Measurements from ENCODE around the gene DSCAML1.

DSCAML1 gene

DNA sequence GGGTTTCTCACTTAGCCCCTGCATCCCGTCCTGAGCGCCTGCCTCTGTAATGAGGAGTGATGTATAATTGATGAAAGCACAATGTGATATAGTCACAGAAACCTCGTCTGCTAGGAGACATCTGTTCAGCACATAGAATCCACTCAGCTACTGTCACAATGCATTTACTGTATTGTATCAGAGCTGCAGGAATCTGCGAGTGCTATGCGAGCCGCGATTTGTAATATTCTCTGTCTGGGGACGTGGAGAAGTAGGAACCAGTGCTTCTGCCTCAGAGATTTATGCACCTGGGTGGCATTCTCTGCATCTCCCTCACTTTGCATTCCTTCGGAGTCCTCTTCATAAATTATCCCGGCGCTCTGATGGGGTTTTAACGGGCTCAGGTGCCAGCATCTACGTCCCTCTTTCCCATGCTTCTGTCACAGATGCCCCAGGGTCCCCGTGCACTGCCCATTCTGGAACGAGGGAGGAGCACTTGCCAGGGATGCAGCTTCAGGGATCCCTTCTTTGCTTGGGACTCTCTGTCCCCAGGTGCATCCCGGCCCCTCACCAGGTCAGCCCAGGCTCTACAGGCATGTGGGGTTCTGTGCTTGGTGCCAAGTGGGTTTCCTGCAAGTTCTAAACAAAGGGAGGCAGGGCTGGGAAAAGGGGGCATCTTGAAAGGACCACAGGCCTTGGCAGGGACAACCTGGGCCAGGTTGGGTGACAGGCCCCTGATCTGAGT is 205.5 kb downstream of the DSCAML1 start:
- DNase-seq (ENCODE audit: extremely low read depth in 1 of 2, low read depth in 1 of 2) = no peak

GRCh38 chr11:117589063-117589462 is 208.0 kb downstream of the DSCAML1 start:
- no peak for DNase-seq (ENCODE audit: extremely low read depth in 1 of 2, low read depth in 1 of 2)

- DNase-seq (ENCODE audit: extremely low read depth in 1 of 2, low read depth in 1 of 2) = no peak
Observed at GRCh38 chr11:117588166-117588810, 208.7 kb downstream of the DSCAML1 start.

- DNase-seq (ENCODE audit: extremely low read depth in 1 of 2, low read depth in 1 of 2) = no peak
Observed at GRCh38 chr11:117587416-117587815, 209.6 kb downstream of the DSCAML1 start.

DNA sequence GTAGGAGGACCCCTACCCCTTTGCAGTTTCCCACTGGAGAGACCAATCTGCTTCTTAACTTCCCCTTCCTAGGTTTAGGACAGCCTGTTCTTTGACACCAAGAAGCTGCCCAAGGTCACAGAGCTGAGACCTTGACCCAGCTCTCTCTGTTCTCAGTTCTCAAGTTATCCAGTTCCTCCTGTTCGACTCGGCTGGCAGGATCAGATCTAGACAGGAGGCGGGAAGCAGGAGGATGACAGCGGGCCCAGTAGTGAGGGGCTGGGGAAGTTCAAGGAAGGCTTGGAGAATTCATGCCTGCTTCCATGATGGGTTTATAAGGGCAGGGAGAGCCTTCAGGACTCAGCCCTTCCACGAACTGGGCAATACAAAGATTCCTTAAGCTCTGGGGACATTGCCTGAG is 210.6 kb downstream of the DSCAML1 start:
- DNase-seq (ENCODE audit: extremely low read depth in 1 of 2, low read depth in 1 of 2) = no peak

GRCh38 chr11:117585631-117586030 is 211.4 kb downstream of the DSCAML1 start:
- no peak for DNase-seq (ENCODE audit: extremely low read depth in 1 of 2, low read depth in 1 of 2)

DNA sequence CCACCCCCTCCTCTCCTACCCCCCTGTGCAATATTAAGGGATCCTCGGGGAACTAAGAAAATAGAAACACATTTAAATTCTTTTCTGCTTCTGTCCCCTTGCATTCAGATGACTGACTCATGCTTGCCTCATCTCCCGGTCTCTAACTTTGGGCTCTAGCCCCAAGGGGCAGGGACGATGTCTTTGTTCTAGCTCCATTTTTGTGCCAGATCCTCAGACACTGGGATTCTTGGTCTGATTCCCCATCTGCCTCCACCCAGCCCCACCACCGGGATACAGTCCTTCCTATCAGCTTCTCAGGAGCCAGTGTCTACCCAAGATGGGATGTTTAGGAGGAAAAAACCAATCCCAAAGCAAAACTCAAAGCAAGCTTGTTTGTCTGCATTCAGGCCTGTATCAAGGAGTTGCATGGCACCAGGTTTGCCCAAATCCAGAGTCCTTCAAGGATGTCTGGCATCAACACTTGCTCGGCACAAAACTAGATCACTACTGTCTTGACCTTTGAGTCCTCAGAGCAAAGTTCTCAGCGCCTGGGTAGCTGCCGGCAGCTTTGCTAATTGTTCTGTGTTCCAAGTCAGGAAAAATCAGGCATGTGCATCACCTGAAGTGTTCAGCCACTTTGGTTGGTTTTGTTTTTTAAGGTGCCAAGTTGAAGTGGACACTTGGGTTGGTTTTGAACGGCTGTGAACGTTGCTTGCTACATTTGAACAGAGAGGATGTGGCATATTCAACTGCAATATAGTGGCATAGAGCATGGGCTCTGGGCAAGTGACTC is 212.8 kb downstream of the DSCAML1 start:
- no peak for DNase-seq (ENCODE audit: extremely low read depth in 1 of 2, low read depth in 1 of 2)

DNA sequence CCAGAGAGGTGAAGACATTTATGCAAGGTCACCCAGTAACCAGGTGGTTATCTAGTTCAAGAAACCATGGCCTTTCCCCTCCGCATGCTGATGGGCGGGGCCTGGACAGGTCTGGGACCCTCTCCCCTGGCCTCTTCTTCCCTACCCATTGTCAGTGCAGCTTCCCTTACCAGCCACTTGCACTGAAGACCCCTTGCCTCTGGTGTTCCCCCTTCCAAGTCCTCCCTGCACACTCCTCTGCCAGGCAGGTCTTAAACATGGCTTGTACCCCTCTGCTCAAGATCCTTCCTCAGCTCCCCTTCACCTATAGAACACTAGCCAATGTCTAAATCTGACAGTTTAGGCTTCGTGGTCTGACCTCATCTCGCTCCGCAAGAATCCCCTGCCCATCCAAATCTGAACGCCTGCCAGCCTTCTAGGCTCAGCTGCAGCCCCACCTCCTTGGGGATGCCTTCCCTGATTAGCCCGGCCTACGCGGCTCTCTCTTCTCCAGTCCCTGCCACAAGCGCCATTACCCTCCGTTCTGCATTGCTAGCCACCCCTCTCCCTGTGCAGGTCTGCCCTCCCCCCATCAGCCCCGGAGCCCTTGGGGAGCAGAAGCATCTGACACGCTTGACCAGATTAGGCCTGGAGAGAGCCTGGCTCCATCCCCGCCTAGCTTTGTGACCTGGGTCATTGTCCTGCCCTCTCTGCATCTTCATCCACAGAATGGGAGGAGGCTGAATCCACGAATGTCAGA is 213.8 kb downstream of the DSCAML1 start:
- no peak for DNase-seq (ENCODE audit: extremely low read depth in 1 of 2, low read depth in 1 of 2)

GRCh38 chr11:117582433-117582832 is 214.6 kb downstream of the DSCAML1 start:
- no peak for DNase-seq (ENCODE audit: extremely low read depth in 1 of 2, low read depth in 1 of 2)

GRCh38 chr11:117580866-117581265 is 216.2 kb downstream of the DSCAML1 start:
- DNase-seq (ENCODE audit: extremely low read depth in 1 of 2, low read depth in 1 of 2) = no peak

DNA sequence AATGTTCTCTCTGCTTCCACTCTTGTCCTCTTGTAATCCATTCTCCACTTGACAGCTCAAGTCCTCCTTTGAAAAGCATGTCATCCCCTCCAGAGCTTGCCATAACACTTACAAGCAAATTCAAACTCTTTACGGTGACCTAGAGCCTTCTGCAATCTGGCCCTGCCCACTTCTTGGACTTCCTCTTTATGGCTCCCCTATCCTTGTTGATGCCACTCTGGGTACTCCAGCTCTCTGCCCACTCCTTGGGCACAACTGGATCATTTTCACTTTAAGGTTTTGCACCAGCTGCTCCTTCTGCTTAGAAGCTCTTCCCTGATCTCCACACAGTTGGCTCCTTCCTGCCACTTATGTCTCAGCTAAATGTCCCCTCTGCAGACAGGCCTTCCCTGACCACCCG is 217.9 kb downstream of the DSCAML1 start:
- no peak for DNase-seq (ENCODE audit: extremely low read depth in 1 of 2, low read depth in 1 of 2)

DNA sequence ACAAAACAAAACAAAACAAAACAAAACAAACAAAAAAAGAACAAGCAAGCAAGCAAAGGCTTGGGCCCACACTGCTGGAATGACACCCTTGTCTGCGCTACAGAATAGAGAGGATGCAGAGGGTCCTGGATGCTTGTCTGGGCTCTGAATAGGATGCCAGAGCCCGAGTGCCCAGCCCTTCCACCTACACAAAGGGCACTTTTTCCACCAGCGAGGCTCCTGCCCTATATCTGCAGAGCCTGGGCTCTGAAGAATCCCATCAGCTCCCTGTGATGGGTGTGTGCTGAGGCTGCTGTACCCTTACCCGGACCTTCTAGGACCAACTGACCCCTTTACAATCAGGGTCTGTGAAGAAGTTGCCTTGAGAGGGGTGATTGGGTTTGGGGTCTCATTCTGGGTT is 221.2 kb downstream of the DSCAML1 start:
- DNase-seq (ENCODE audit: extremely low read depth in 1 of 2, low read depth in 1 of 2) = no peak

GRCh38 chr11:117574551-117574950 is 222.5 kb downstream of the DSCAML1 start:
- DNase-seq (ENCODE audit: extremely low read depth in 1 of 2, low read depth in 1 of 2) = no peak

DNA sequence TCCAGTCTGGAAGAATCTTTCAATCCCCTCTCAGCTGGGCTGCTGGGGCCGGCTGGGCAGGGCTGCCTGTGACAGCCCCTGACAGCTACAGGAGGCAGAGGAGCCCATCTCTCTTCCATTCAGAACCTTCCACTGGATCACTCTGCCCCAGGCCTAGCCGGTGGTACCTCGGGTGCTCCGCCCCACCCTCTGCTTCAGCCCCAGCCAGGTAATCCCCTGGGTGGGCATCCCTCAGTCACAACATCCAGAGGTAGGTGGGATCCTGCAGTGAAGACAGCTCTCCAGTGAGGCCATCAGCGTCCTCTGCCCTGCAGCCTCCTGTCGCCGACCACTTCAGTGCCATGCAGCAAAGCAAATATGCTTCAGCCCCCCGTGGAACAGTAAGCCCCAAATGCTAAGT is 223.7 kb downstream of the DSCAML1 start:
- no peak for DNase-seq (ENCODE audit: extremely low read depth in 1 of 2, low read depth in 1 of 2)

GRCh38 chr11:117572671-117573070 is 224.3 kb downstream of the DSCAML1 start:
- DNase-seq (ENCODE audit: extremely low read depth in 1 of 2, low read depth in 1 of 2) = no peak

DNA sequence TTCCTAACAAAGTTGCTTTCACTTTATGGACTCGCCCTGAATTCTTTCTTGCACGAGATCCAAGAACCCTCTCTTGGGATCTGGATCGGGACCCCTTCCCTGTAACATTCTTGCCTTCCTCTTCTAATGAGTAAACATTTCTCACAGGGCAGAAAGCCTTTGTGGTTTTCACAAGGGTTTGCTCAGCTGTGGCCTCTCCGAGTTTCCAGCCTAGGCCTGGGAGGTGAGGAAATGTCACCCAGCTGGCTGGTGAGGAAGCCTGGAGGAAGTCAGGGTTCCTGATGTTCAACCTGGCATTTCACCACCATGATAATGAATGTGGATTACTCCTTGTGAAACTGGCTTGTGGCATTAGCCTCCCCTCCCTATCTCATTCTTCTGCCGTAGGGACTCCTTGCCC is 224.9 kb downstream of the DSCAML1 start:
- no peak for DNase-seq (ENCODE audit: extremely low read depth in 1 of 2, low read depth in 1 of 2)

DNA sequence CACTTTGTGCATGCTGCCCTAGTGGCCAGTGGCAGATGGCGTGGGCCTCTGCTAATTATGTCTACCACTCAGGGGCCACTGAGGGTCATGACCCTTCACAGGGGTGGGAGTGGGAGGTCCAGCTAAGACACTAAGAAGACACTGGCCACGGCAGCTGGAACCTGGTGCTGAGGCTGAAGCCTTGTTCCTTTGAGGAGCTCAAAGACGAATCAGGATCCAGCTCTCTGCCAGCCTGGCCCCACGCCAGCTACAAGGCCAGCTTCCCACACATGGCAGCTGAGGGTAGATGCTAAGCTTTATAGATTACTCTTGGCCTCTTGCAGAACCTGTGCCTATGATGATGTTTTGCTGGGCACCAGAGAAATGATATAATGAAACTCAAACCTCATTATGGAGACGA is 226.3 kb downstream of the DSCAML1 start:
- DNase-seq (ENCODE audit: extremely low read depth in 1 of 2, low read depth in 1 of 2) = no peak

- no peak for DNase-seq (ENCODE audit: extremely low read depth in 1 of 2, low read depth in 1 of 2)
Observed at GRCh38 chr11:117569911-117570310, 227.1 kb downstream of the DSCAML1 start.

DNA sequence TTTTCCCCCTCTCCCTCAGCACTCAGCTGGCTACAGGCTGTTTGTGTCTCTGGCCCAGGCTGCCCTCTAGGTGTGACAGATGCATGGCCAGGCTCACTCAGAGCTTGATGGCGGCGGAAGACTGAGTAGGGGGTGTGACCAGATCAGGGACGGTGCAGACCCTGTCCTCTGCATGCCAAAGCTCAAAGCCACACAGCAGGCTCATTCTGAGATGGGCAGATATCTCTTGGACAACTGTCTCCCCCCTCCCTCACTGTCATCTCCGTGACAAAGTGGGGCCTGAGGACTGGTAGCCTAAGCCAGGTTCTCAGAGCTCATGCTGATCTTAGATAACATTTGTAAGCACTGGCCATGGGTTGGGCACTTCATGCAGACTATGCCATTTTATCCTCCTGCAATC is 231.3 kb downstream of the DSCAML1 start:
- DNase-seq (ENCODE audit: extremely low read depth in 1 of 2, low read depth in 1 of 2) = no peak

- DNase-seq (ENCODE audit: extremely low read depth in 1 of 2, low read depth in 1 of 2) = no peak
Observed at GRCh38 chr11:117564321-117564720, 232.7 kb downstream of the DSCAML1 start.

DNA sequence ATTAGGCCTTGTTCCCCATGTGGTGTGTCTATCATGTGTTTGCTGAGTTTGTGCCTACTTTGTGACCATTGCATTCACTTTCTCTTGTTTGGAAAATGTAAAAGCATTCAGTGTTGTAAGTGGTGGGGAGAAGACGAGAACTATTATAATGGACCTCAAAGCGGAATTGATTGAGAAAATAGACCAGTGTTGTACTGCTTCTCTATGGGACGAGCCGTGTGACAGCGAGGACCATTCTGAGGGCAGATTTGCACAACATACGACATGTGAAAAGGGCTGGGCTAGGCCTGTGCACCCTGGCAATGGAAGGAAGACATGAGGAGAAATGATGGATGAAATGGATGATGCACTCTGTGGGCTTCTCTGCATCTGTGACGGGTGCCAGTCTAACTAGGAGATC is 233.5 kb downstream of the DSCAML1 start:
- no peak for DNase-seq (ENCODE audit: extremely low read depth in 1 of 2, low read depth in 1 of 2)

All from activated CD8-positive, alpha-beta memory T cell treated with anti-CD3 and anti-CD28 coated beads for 1 hour (primary cell).